GM18498 (cell line): Measurements from ENCODE around the gene PPM1L.
A peak's percentile ranks its signal among the peaks of the same experiment; 100 is the strongest.

Source experiments
- ATAC-seq: cut with Tn5 transposase; IDR thresholded peaks from one replicate; pipeline ENCODE4 v1.9.1; 2021; ENCODE audit warnings: mild to moderate bottlenecking, moderate library complexity; ENCODE audit not compliant: unreplicated experiment

PPM1L gene

GRCh38 chr3:160758929-160759577 lies 3.0 kb downstream of the PPM1L start:
- ATAC-seq, result no peak

GRCh38 chr3:160763073-160763472 lies 7.0 kb downstream of the PPM1L start:
- ATAC-seq, result no peak

- no peak for ATAC-seq
Observed at GRCh38 chr3:160765211-160765610, 9.2 kb downstream of the PPM1L start.

GRCh38 chr3:160768031-160768430 lies 12.0 kb downstream of the PPM1L start:
- ATAC-seq, result no peak

- ATAC-seq, result no peak
Observed at GRCh38 chr3:160768918-160769317, 12.9 kb downstream of the PPM1L start.

- no peak for ATAC-seq
Observed at GRCh38 chr3:160771811-160772459, 15.9 kb downstream of the PPM1L start.

- no peak for ATAC-seq
Observed at GRCh38 chr3:160773722-160774121, 17.7 kb downstream of the PPM1L start.

GRCh38 chr3:160774172-160774571 lies 18.1 kb downstream of the PPM1L start:
- ATAC-seq, result no peak

- ATAC-seq, result no peak
Observed at GRCh38 chr3:160778480-160778879, 22.4 kb downstream of the PPM1L start.

- no peak for ATAC-seq
Observed at GRCh38 chr3:160779040-160779439, 23.0 kb downstream of the PPM1L start.

- ATAC-seq, result no peak
Observed at GRCh38 chr3:160780245-160780644, 24.2 kb downstream of the PPM1L start.

GRCh38 chr3:160781402-160781801 lies 25.4 kb downstream of the PPM1L start:
- no peak for ATAC-seq

GRCh38 chr3:160781863-160782262 lies 25.8 kb downstream of the PPM1L start:
- no peak for ATAC-seq

GRCh38 chr3:160784853-160785252 lies 28.8 kb downstream of the PPM1L start:
- no peak for ATAC-seq

GRCh38 chr3:160790726-160791125 lies 34.7 kb downstream of the PPM1L start:
- ATAC-seq, result no peak

- ATAC-seq, result no peak
Observed at GRCh38 chr3:160792540-160792939, 36.5 kb downstream of the PPM1L start.

GRCh38 chr3:160793722-160794252 lies 37.8 kb downstream of the PPM1L start:
- no peak for ATAC-seq

GRCh38 chr3:160796089-160796812 lies 40.2 kb downstream of the PPM1L start:
- ATAC-seq, result no peak

- ATAC-seq, result no peak
Observed at GRCh38 chr3:160796813-160797164, 40.8 kb downstream of the PPM1L start.

GRCh38 chr3:160797356-160797755 lies 41.3 kb downstream of the PPM1L start:
- ATAC-seq, result no peak

GRCh38 chr3:160801386-160802118 lies 45.5 kb downstream of the PPM1L start:
- ATAC-seq, result peak; percentile 75
